ENCODE results near the gene TCL1B. TPM values are rescaled to one million over a fixed set of nuclear protein-coding genes. Genes with fewer than 3 reads are reported as not detected.

Gene TCL1B
- total and polyA plus RNA-seq, 11 donors, result not detected

- no peak for ATAC-seq
- TF ChIP-seq CTCF (IDR thresholded peaks at IDR 0.05), result no peak
- no peak for TF ChIP-seq POLR2A (IDR thresholded peaks at IDR 0.05)
- Histone ChIP-seq H3K9me3 (peaks cover 0 to 12% (median 0%) of the 10 kb centered on the region in 12 donors), H3K4me3 (no peak overlapping the region), H3K27ac (no peak overlapping the region), H3K36me3 (no peaks in the 10 kb centered on the region), H3K27me3 (peaks cover 0 to 26% (median 0%) of the 10 kb centered on the region in 9 donors), H3K4me1 (no peaks in the 10 kb centered on the region)
- intact Hi-C loops (cut with DNase I), result no loop called here
- WGBS, 4 donors, result 71 to 82% (median 79%) methylated on average over 4 of the region's 4 CpGs
- DNase-seq, result no peak
These were observed 8.9 kb upstream of the TCL1B start for GRCh38 chr14:95677179-95677835.

- intact Hi-C loops (cut with DNase I), result no loop called here
- TF ChIP-seq POLR2A (IDR thresholded peaks at IDR 0.05) (no peak), CTCF (IDR thresholded peaks at IDR 0.05) (no peak)
These were observed 6.9 kb upstream of the TCL1B start for GRCh38 chr14:95679148-95679815.

GRCh38 chr14:95679998-95680735 is 6.1 kb upstream of the TCL1B start:
- Histone ChIP-seq H3K27me3 (peaks cover 0 to 31% (median 3%) of the 10 kb centered on the region in 9 donors), H3K4me3 (no peak overlapping the region), H3K36me3 (no peaks in the 10 kb centered on the region), H3K9me3 (peaks cover 0 to 12% (median 0%) of the 10 kb centered on the region in 12 donors), H3K4me1 (no peaks in the 10 kb centered on the region), H3K27ac (no peak overlapping the region)
- no peak for ATAC-seq
- TF ChIP-seq CTCF (IDR thresholded peaks at IDR 0.05), result no peak
- TF ChIP-seq POLR2A (IDR thresholded peaks at IDR 0.05), result no peak
- DNase-seq, result no peak
- WGBS, 4 donors, result 12 to 24% (median 21%) methylated on average over 8 of the region's 8 CpGs
- intact Hi-C loops (cut with DNase I), result loop anchor here in 1 of 10 donors (10.0 kb wide), 1 partner anchor 115 kb away; no protein-coding TSS in a partner anchor

More at GRCh38 chr14:95679148-95679815, 6.9 kb upstream of the TCL1B start:
- H3K27me3 ChIP-seq, result peaks cover 0 to 24% (median under 1%) of the 10 kb centered on the region in 9 donors
- H3K9me3 ChIP-seq, result peaks cover 0 to 12% (median 0%) of the 10 kb centered on the region in 12 donors
- ATAC-seq (no peak), DNase-seq (no peak)
- 45 to 50% (median 48%) methylated on average over 4 of the region's 4 CpGs for WGBS, 4 donors
- H3K36me3 ChIP-seq, result no peaks in the 10 kb centered on the region
- H3K27ac ChIP-seq, result no peak overlapping the region
- no peak overlapping the region for H3K4me3 ChIP-seq
- H3K4me1 ChIP-seq, result no peaks in the 10 kb centered on the region

- Histone ChIP-seq H3K9me3 (peaks cover 0 to 8% (median 0%) of the 10 kb centered on the region in 12 donors), H3K36me3 (no peaks in the 10 kb centered on the region), H3K4me3 (no peak overlapping the region), H3K4me1 (no peaks in the 10 kb centered on the region), H3K27ac (no peak overlapping the region), H3K27me3 (peaks cover 0 to 35% (median 0%) of the 10 kb centered on the region in 9 donors)
- no peak for TF ChIP-seq POLR2A (IDR thresholded peaks at IDR 0.05)
- TF ChIP-seq CTCF (IDR thresholded peaks at IDR 0.05), result no peak
- DNase-seq (no peak), ATAC-seq (no peak)
- intact Hi-C loops (cut with DNase I), result loop anchor here in 1 of 10 donors (10.0 kb wide), 1 partner anchor 116 kb away; no protein-coding TSS in a partner anchor
- WGBS, 4 donors, result 65 to 87% (median 86%) methylated on average over 2 of the region's 2 CpGs
These were observed 5.1 kb upstream of the TCL1B start for GRCh38 chr14:95681153-95681552.
